Stimulated activated naive CD8-positive, alpha-beta T cell treated with anti-CD3 and anti-CD28 coated beads, Interleukin-15, amount 100 ng/mL, for 72 hours (primary cell): ENCODE data around the gene LHPP.

Experiments
- ATAC-seq: fragments of 150-1000 bp; cut with Tn5 transposase; 2 replicates; pipeline ENCODE4 v1.10.0; 2021; ENCODE audit warnings: mild to moderate bottlenecking, moderate library complexity
- DNase-seq, 2 donors: peaks; one replicate each; pipeline ENCODE4 v3.0.0; 2021 to 2022
- H3K27ac Mint-ChIP-seq, 2 donors: one replicate each; pipeline ENCODE4 v1.8.0; 2022; ENCODE audit warnings: mild to moderate bottlenecking in 2 of 2, mixed read lengths in 2 of 2, moderate library complexity in 2 of 2
- H3K27me3 Mint-ChIP-seq: one replicate; pipeline ENCODE4 v1.8.0; 2022; ENCODE audit warnings: mixed read lengths
- H3K4me1 Mint-ChIP-seq: one replicate; pipeline ENCODE4 v1.8.0; 2022; ENCODE audit warnings: mild to moderate bottlenecking, mixed read lengths
- H3K4me3 Mint-ChIP-seq, 2 donors: one replicate each; pipeline ENCODE4 v1.8.0; 2022; ENCODE audit warnings: mild to moderate bottlenecking in 2 of 2, mixed read lengths in 2 of 2, moderate library complexity in 1 of 2
- H3K9me3 Mint-ChIP-seq, 2 donors: one replicate each; pipeline ENCODE4 v1.8.0; 2022; ENCODE audit warnings: mixed read lengths in 2 of 2

LHPP gene

GRCh38 chr10:124476043-124476725, 14.6 kb downstream of the LHPP start:
- peaks cover 12% of the 10 kb centered on the region for H3K4me1 Mint-ChIP-seq
- no peaks in the 10 kb centered on the region for H3K27me3 Mint-ChIP-seq
- DNase-seq (no peak), ATAC-seq (no peak)
- no peaks in the 10 kb centered on the region for H3K9me3 Mint-ChIP-seq
- no peak overlapping the region for H3K27ac Mint-ChIP-seq
- H3K4me3 Mint-ChIP-seq: no peak overlapping the region

- Mint-ChIP-seq H3K9me3 (no peaks in the 10 kb centered on the region), H3K27me3 (no peaks in the 10 kb centered on the region), H3K27ac (peak overlapping the region in 1 of 2 donors; percentile 77), H3K4me1 (peaks cover 16% of the 10 kb centered on the region), H3K4me3 (no peak overlapping the region)
- ATAC-seq: peak; percentile 19
- DNase-seq: no peak
Observed at GRCh38 chr10:124477614-124478363, 16.2 kb downstream of the LHPP start.

GRCh38 chr10:124478515-124478914, 16.9 kb downstream of the LHPP start:
- DNase-seq (no peak), ATAC-seq (no peak)
- H3K27me3 Mint-ChIP-seq: no peaks in the 10 kb centered on the region
- no peak overlapping the region for H3K27ac Mint-ChIP-seq
- H3K4me1 Mint-ChIP-seq: peaks cover 12% of the 10 kb centered on the region
- no peaks in the 10 kb centered on the region for H3K9me3 Mint-ChIP-seq
- H3K4me3 Mint-ChIP-seq: no peak overlapping the region

GRCh38 chr10:124480860-124481259, 19.2 kb downstream of the LHPP start:
- ATAC-seq (no peak), DNase-seq (no peak)
- Mint-ChIP-seq H3K9me3 (no peaks in the 10 kb centered on the region), H3K4me3 (no peak overlapping the region), H3K4me1 (peaks cover 6% of the 10 kb centered on the region), H3K27ac (no peak overlapping the region), H3K27me3 (no peaks in the 10 kb centered on the region)

- no peaks in the 10 kb centered on the region for H3K9me3 Mint-ChIP-seq
- peaks cover 6% of the 10 kb centered on the region for H3K4me1 Mint-ChIP-seq
- no peak overlapping the region for H3K4me3 Mint-ChIP-seq
- H3K27me3 Mint-ChIP-seq: no peaks in the 10 kb centered on the region
- no peak for DNase-seq
- no peak overlapping the region for H3K27ac Mint-ChIP-seq
- ATAC-seq: no peak
Observed at GRCh38 chr10:124481717-124482116, 20.1 kb downstream of the LHPP start.

GRCh38 chr10:124482236-124482800, 20.7 kb downstream of the LHPP start:
- Mint-ChIP-seq H3K4me1 (peaks cover 6% of the 10 kb centered on the region), H3K27ac (no peak overlapping the region), H3K27me3 (no peaks in the 10 kb centered on the region), H3K9me3 (no peaks in the 10 kb centered on the region), H3K4me3 (no peak overlapping the region)
- DNase-seq: no peak
- ATAC-seq: no peak

- H3K9me3 Mint-ChIP-seq: no peaks in the 10 kb centered on the region
- no peaks in the 10 kb centered on the region for H3K27me3 Mint-ChIP-seq
- ATAC-seq (no peak), DNase-seq (no peak)
- H3K4me3 Mint-ChIP-seq: no peak overlapping the region
- H3K4me1 Mint-ChIP-seq: peaks cover 6% of the 10 kb centered on the region
- no peak overlapping the region for H3K27ac Mint-ChIP-seq
Observed at GRCh38 chr10:124482876-124483275, 21.3 kb downstream of the LHPP start.

- Mint-ChIP-seq H3K4me3 (no peak overlapping the region), H3K27ac (no peak overlapping the region), H3K9me3 (no peaks in the 10 kb centered on the region), H3K4me1 (peaks cover 6% of the 10 kb centered on the region), H3K27me3 (no peaks in the 10 kb centered on the region)
- ATAC-seq: no peak
- DNase-seq: no peak
Observed at GRCh38 chr10:124484031-124484430, 22.4 kb downstream of the LHPP start.

- H3K9me3 Mint-ChIP-seq: no peaks in the 10 kb centered on the region
- H3K4me1 Mint-ChIP-seq: peaks cover 6% of the 10 kb centered on the region
- ATAC-seq: no peak
- no peak for DNase-seq
- no peaks in the 10 kb centered on the region for H3K27me3 Mint-ChIP-seq
- H3K27ac Mint-ChIP-seq: no peak overlapping the region
- no peak overlapping the region for H3K4me3 Mint-ChIP-seq
Observed at GRCh38 chr10:124484661-124485060, 23.0 kb downstream of the LHPP start.

GRCh38 chr10:124486635-124487034, 25.0 kb downstream of the LHPP start:
- DNase-seq: no peak
- no peak for ATAC-seq
- peaks cover 3% of the 10 kb centered on the region for H3K4me1 Mint-ChIP-seq
- H3K27ac Mint-ChIP-seq: no peak overlapping the region
- no peaks in the 10 kb centered on the region for H3K9me3 Mint-ChIP-seq
- H3K4me3 Mint-ChIP-seq: no peak overlapping the region
- H3K27me3 Mint-ChIP-seq: no peaks in the 10 kb centered on the region

- Mint-ChIP-seq H3K4me3 (no peak overlapping the region), H3K27me3 (no peaks in the 10 kb centered on the region), H3K27ac (no peak overlapping the region), H3K4me1 (peaks cover 17% of the 10 kb centered on the region), H3K9me3 (no peaks in the 10 kb centered on the region)
- DNase-seq: no peak
- no peak for ATAC-seq
Observed at GRCh38 chr10:124491105-124491504, 29.5 kb downstream of the LHPP start.

- Mint-ChIP-seq H3K4me1 (peaks cover 17% of the 10 kb centered on the region), H3K27me3 (no peaks in the 10 kb centered on the region), H3K9me3 (no peaks in the 10 kb centered on the region), H3K27ac (no peak overlapping the region), H3K4me3 (no peak overlapping the region)
- ATAC-seq (no peak), DNase-seq (no peak)
Observed at GRCh38 chr10:124492266-124492665, 30.6 kb downstream of the LHPP start.

GRCh38 chr10:124493214-124493882, 31.7 kb downstream of the LHPP start:
- Mint-ChIP-seq H3K9me3 (no peaks in the 10 kb centered on the region), H3K27ac (peak overlapping the region; percentile 31 to 59), H3K4me3 (peak overlapping the region in 1 of 2 donors; percentile 69), H3K4me1 (peaks cover 17% of the 10 kb centered on the region), H3K27me3 (no peaks in the 10 kb centered on the region)
- ATAC-seq (no peak), DNase-seq (no peak)

GRCh38 chr10:124494046-124494807, 32.6 kb downstream of the LHPP start:
- Mint-ChIP-seq H3K27ac (peak overlapping the region; percentile 91 to 94), H3K27me3 (no peaks in the 10 kb centered on the region), H3K4me3 (peak overlapping the region; percentile 69), H3K9me3 (no peaks in the 10 kb centered on the region), H3K4me1 (peaks cover 17% of the 10 kb centered on the region)
- peak; percentile 66 for ATAC-seq
- no peak for DNase-seq

- Mint-ChIP-seq H3K9me3 (no peaks in the 10 kb centered on the region), H3K4me1 (peaks cover 17% of the 10 kb centered on the region), H3K27me3 (no peaks in the 10 kb centered on the region), H3K27ac (no peak overlapping the region), H3K4me3 (no peak overlapping the region)
- no peak for ATAC-seq
- DNase-seq: no peak
Observed at GRCh38 chr10:124495162-124495561, 33.5 kb downstream of the LHPP start.
